Prostate gland (tissue), 2 donors: ENCODE results near the gene MED9.

Experiments used
- POLR2A ChIP-seq: fragments of 450-650 bp; IDR thresholded peaks from one replicate; pipeline ENCODE4 v1.6.1; 2016; ENCODE audit warnings: antibody characterized with exemption, mild to moderate bottlenecking
- TF ChIP-seq, protein P1 (sequence below), 4 experiments: fragments of 200-600 bp in 2 of 4; fragments of 450-650 bp in 2 of 4; sonication (generic) in 2 of 4; IDR thresholded peaks; 1 replicate in 3 of 4; 2 replicates in 1 of 4; pipeline ENCODE4 v1.5.1; 2016 to 2019; ENCODE audit warnings: antibody characterized with exemption in 4 of 4, mild to moderate bottlenecking in 2 of 4, moderate library complexity in 2 of 4

DNA sequence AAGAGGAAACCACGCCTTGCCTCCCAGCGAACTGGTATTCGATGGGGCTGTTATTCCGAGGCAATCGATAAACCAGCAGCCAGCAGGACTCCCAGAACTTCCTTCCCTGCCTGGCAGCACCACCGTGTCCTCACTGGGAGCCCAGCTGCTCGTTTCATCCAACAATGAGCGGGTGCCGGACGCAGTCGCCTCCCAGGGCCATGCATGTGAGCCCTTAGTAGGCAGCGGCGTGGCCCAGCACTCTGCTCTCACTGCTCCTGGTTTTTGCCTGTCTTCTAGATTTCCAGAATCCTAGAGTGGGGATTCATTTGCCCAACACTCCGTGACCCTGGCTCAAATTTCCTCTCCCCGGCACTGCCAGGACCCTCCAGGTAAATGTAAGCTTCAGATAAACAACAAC, 48.5 kb downstream of the MED9 start:
- TF ChIP-seq, protein P1, sequence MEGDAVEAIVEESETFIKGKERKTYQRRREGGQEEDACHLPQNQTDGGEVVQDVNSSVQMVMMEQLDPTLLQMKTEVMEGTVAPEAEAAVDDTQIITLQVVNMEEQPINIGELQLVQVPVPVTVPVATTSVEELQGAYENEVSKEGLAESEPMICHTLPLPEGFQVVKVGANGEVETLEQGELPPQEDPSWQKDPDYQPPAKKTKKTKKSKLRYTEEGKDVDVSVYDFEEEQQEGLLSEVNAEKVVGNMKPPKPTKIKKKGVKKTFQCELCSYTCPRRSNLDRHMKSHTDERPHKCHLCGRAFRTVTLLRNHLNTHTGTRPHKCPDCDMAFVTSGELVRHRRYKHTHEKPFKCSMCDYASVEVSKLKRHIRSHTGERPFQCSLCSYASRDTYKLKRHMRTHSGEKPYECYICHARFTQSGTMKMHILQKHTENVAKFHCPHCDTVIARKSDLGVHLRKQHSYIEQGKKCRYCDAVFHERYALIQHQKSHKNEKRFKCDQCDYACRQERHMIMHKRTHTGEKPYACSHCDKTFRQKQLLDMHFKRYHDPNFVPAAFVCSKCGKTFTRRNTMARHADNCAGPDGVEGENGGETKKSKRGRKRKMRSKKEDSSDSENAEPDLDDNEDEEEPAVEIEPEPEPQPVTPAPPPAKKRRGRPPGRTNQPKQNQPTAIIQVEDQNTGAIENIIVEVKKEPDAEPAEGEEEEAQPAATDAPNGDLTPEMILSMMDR (IDR thresholded peaks at IDR 0.05), result no peak
- TF ChIP-seq POLR2A, result no peak
